OCI-LY1 (cell line): ENCODE measurements around the gene EPB41L2.

Source experiments
- CTCF ChIP-seq: fragments of 200-600 bp; sonication (generic), shearing (Covaris generic); IDR thresholded peaks from 2 replicates; pipeline ENCODE4 v1.5.1; 2017; ENCODE audit warnings: mild to moderate bottlenecking, antibody characterized with exemption, low read length, moderate library complexity, mixed read lengths
- EZH2 ChIP-seq: fragments of 200-600 bp; sonication (generic), shearing (Covaris generic); IDR thresholded peaks from 2 replicates; pipeline ENCODE4 v1.8.0; 2017; ENCODE audit warnings: borderline replicate concordance, mixed run types, mild to moderate bottlenecking, antibody characterized with exemption, low read length, moderate library complexity, mixed read lengths

DNA sequence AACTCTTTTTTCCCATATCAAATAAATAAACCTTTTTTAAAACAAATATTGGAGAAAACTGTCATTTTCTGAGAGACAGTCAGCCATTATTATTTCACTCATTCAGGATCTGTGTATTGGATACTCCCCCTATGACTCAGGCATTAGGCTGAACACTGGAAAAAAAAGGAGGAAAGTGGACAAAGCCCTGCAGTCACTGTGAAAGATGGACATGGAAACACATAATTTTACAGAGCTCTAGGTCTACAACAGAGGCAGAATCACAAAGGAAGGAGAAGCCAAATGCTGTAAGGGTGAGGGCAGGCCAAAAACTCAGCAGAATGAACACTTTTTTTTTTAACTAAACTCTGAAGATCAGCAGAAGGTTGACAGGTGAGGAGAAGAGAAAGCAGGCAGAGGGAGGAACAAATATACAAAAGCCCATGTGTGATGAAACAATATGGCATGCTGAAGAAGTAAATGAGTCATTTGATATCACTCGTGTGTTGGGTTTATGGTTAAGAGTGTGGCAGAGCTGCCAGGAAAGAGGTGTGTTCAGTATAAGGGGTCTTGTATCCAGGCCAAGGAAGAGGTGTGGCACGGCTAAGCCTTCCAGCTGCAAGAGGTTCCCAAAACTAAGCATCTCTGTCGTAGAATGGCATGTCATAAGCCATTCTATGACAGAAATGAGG lies 39.1 kb downstream of the EPB41L2 start:
- TF ChIP-seq CTCF, result no peak
- no peak for TF ChIP-seq EZH2
